ENCODE results near the gene NDUFC2. TPM values are rescaled to one million over a fixed set of nuclear protein-coding genes. Genes with fewer than 3 reads are reported as not detected.
"Not testable (repeated sequence)": the region's sequence is repeated elsewhere in the genome, so short reads cannot be mapped to it uniquely, and the experiment has no call there.

The NDUFC2 gene
- total RNA-seq, 6 experiments from 2014 or later: 330 to 476 (median 410) TPM

DNA sequence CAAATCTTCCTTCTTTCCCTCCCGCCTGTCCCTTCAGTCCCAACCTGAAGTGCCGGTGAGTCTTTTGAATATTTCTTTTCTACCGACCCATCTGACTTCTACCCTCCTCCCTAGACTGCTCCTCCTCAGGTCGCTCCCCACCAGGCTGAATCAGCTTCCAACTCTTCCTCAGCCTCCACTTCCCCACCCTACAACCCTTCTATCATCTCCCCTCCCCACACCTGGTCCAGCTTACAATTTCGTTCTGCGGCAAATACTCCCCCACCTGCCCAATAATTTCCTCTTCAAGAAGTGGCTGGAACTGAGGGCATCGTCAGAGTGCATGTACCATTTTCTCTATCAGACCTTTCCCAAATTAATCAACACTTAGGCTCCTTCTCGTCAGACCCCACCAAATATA, 2.5 kb upstream of the NDUFC2 start:
- DNase-seq: no peak
- Mint-ChIP-seq H3K27me3 (ENCODE audit: insufficient read depth) (no peaks in the 10 kb centered on the region; the same call in 1 of the 2 replicates), H3K27ac (peak overlapping the region; percentile 93), H3K4me3 (peak overlapping the region; percentile 8; the same call in 1 of the 2 replicates), H3K36me3 (ENCODE audit: low read depth) (peaks cover 24% of the 10 kb centered on the region), H3K9me3 (peaks cover 4% of the 10 kb centered on the region), H3K4me1 (ENCODE audit: low read depth) (peaks cover 21% of the 10 kb centered on the region)
- TF ChIP-seq, protein P1, sequence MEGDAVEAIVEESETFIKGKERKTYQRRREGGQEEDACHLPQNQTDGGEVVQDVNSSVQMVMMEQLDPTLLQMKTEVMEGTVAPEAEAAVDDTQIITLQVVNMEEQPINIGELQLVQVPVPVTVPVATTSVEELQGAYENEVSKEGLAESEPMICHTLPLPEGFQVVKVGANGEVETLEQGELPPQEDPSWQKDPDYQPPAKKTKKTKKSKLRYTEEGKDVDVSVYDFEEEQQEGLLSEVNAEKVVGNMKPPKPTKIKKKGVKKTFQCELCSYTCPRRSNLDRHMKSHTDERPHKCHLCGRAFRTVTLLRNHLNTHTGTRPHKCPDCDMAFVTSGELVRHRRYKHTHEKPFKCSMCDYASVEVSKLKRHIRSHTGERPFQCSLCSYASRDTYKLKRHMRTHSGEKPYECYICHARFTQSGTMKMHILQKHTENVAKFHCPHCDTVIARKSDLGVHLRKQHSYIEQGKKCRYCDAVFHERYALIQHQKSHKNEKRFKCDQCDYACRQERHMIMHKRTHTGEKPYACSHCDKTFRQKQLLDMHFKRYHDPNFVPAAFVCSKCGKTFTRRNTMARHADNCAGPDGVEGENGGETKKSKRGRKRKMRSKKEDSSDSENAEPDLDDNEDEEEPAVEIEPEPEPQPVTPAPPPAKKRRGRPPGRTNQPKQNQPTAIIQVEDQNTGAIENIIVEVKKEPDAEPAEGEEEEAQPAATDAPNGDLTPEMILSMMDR (IDR thresholded peaks at IDR 0.05): no peak

DNA sequence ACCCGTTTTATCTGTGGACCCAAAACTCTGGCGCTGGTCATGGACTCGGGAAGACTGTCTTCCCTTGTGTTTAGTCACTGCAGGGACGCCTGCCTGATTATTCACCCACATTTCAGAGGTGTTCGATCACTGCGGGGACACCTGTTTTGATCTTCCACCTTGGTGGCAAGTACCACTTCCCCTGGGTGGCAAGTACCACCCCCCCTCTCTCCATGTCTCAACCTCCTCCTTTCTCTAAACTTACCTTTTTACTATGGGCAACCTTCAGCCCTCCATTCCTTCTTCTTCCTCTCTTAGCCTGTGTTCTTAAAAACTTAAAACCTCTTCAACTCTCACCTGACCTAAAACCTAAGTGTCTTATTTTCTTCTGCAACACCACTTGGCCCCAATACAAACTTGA, 1.9 kb upstream of the NDUFC2 start:
- no peak for DNase-seq
- H3K36me3 Mint-ChIP-seq (ENCODE audit: low read depth): peaks cover 20% of the 10 kb centered on the region
- peak overlapping the region; percentile 8; the same call in 1 of the 2 replicates for H3K4me3 Mint-ChIP-seq
- H3K9me3 Mint-ChIP-seq: peaks cover under 1% of the 10 kb centered on the region; the same call in 1 of the 2 replicates
- peaks cover 20% of the 10 kb centered on the region for H3K4me1 Mint-ChIP-seq (ENCODE audit: low read depth)
- H3K27ac Mint-ChIP-seq: peak overlapping the region; percentile 93
- TF ChIP-seq, protein P1 (IDR thresholded peaks at IDR 0.05): no peak
- no peaks in the 10 kb centered on the region; the same call in 1 of the 2 replicates for H3K27me3 Mint-ChIP-seq (ENCODE audit: insufficient read depth)

DNA sequence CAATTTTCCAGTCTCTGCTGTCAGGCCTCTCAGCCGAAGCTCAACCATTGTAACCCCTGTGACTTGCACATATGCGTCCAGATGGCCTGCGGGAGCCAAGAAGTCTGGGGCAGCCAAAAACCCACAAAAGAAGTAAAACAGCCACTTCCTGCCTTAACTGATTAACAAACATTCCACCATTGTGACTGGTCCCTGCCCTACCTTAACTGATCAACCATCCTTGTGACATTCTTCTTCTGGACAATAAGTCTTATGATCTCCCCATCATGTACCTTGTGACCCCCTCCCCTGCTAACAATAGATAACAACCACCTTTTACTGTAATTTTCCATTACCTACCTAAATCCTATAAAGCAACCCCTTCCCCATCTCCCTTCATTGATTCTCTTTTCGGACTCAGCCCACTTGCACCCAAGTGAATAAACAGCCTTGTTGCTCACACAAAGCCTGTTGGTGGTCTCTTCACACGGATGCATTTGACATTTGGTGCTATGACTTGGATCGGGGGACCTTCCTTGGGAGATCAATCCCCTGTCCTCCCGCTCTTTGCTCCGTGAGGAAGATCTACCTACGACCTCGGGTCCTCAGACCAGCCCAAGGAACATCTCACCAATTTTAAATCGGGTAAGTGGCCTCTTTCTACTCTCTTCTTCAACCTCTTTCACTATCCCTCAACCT, 1.3 kb upstream of the NDUFC2 start:
- peak; percentile 91 for DNase-seq
- Mint-ChIP-seq H3K4me3 (peak overlapping the region; percentile 97), H3K27ac (peak overlapping the region; percentile 93), H3K36me3 (ENCODE audit: low read depth) (peaks cover 21% of the 10 kb centered on the region), H3K27me3 (ENCODE audit: insufficient read depth) (no peaks in the 10 kb centered on the region; the same call in 1 of the 2 replicates), H3K9me3 (no peaks in the 10 kb centered on the region), H3K4me1 (ENCODE audit: low read depth) (peaks cover 22% of the 10 kb centered on the region)
- TF ChIP-seq, protein P1 (IDR thresholded peaks at IDR 0.05): no peak

DNA sequence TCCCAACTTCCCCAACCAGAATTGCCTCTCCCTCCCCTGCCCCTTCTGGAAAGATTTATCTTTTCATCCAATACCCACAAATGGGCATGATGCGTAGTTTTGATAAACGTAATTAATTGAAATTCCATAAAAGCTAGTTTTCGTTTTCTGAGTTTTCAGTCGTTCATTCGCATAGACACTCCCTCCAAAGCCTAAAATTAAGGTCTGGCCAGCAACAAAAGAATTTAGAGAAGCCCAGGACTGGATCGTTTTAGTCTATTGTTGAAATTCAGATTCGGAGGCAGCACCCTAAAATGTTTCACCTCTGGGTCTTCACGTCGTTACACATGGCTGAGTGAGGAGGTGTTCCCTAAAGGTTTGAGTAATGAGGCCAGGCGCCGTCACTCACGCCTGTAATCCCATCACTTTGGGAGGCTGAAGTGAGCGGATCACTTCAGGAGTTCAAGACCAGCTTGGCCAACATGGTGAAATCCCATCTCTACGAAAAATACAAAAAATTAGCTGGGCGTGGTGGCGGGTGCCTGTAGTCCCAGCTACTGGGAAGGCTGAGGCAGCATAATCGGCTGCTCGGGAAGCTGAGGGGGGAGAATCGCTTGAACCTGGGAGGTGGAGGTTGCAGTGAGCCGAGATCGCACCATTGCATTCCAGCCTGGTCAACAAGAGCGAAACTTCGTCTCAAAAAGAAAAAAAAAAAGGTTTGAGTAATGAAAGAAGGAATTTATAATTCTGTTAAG, 589 bp upstream of the NDUFC2 start:
- TF ChIP-seq, protein P1 (IDR thresholded peaks at IDR 0.05): no peak
- H3K36me3 Mint-ChIP-seq (ENCODE audit: low read depth): peaks cover 25% of the 10 kb centered on the region
- no peaks in the 10 kb centered on the region; the same call in 1 of the 2 replicates for H3K27me3 Mint-ChIP-seq (ENCODE audit: insufficient read depth)

DNA sequence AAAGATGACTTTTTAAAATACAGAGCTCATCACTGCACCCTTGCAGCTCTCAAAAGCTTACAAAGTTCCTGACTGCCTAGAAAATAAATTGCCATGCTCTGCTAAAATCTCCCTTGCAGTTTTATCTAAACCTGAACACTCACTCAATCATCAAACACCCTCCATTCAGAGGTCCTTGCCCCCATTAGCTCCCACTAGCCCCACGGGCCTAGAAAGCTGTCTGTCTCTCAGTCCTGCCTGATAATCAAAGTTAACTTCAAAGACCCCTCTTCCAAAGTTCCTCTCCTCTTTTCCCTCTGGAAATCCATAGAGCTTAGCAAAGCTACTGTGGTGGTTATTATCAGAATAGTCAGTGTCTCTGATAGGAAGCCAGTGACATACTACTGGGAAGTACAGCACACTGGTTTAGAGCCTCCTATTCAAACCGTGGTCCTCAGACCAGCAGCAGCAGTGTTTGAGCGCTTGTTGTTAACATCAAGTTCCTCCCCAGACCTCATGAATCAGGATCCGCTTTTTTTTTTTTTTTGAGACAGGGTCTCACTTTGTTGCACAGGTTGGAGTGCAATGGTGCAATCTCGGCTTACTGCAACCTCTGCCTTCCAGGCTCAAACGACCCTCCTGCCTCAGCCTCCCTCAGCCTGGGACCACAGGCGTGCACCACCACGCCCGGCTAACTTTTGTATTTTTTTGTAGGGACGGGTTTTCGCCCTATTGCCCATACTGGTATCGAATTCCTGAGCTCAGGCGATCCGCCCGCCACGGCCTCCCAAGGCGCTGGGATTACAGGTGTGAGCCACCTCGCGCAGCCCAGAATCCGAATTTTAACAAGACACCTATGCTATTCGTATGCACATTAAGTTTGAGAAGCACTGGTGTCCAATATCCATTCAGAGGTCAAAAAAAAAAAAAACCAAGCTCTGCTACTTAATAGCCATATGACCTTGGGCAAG, 1.2 kb downstream of the NDUFC2 start:
- peaks cover 32% of the 10 kb centered on the region for H3K36me3 Mint-ChIP-seq (ENCODE audit: low read depth)
- TF ChIP-seq, protein P1 (IDR thresholded peaks at IDR 0.05): no peak
- H3K27me3 Mint-ChIP-seq (ENCODE audit: insufficient read depth): no peaks in the 10 kb centered on the region; the same call in 1 of the 2 replicates
- H3K9me3 Mint-ChIP-seq: no peaks in the 10 kb centered on the region
- H3K4me3 Mint-ChIP-seq: peak overlapping the region; percentile 97
- DNase-seq: no peak
- H3K4me1 Mint-ChIP-seq (ENCODE audit: low read depth): peaks cover 35% of the 10 kb centered on the region
- H3K27ac Mint-ChIP-seq: peak overlapping the region; percentile 93

More for the DNA sequence above, 589 bp upstream of the NDUFC2 start:
- peaks cover 27% of the 10 kb centered on the region for H3K4me1 Mint-ChIP-seq (ENCODE audit: low read depth)
- H3K27ac Mint-ChIP-seq: peak overlapping the region; percentile 93
- DNase-seq: no peak
- no peaks in the 10 kb centered on the region for H3K9me3 Mint-ChIP-seq
- peak overlapping the region; percentile 97 for H3K4me3 Mint-ChIP-seq

DNA sequence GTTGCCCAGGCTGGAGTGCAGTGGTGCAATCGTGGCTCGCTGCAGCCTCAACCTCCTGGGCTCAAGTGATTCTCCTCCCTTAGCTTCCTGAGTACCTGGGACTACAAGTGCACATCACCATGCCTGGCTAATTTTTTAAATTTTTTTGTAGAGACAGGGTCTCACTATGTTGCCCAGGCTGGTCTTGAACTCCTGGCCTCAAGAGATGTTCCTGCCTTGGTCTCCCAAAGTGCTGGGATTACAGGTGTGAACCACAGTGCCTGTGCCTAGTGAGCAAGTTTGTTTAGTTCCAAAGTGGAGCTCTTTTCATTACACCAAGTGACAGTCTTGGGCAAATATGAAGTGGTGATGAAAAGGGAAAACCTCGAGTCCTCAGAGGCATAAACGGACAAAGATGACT, 2.1 kb downstream of the NDUFC2 start:
- peaks cover 38% of the 10 kb centered on the region for H3K4me1 Mint-ChIP-seq (ENCODE audit: low read depth)
- DNase-seq; H3K9me3 Mint-ChIP-seq; H3K27me3 Mint-ChIP-seq (ENCODE audit: insufficient read depth): not testable (repeated sequence)
- H3K36me3 Mint-ChIP-seq (ENCODE audit: low read depth): peaks cover 36% of the 10 kb centered on the region
- peak overlapping the region; percentile 93; the same call in 1 of the 2 replicates for H3K27ac Mint-ChIP-seq
- H3K4me3 Mint-ChIP-seq: peak overlapping the region; percentile 97

Measured in HFFc6 (cell line).